A549 (cell line): ENCODE results near the gene PCNX2.

Experiments used
- CHD2 ChIP-seq: fragments of 150-350 bp; IDR thresholded peaks from 2 replicates; pipeline ENCODE4 v1.6.1; 2014; ENCODE audit warnings: low read length; ENCODE audit not compliant: partially characterized antibody
- CTCF ChIP-seq: fragments of >200 bp; sonication (Bioruptor Twin); formaldehyde crosslinking; IDR thresholded peaks from 3 replicates; pipeline ENCODE4 v1.5.1; 2016
- EP300 ChIP-seq, 2 experiments: fragments of >200 bp; sonication (Bioruptor Twin); formaldehyde crosslinking; IDR thresholded peaks; 2 replicates in 1 of 2; 3 replicates in 1 of 2; pipeline ENCODE4 v1.6.1; 2016 to 2017
- ESRRA ChIP-seq: fragments of 150-350 bp; IDR thresholded peaks from 2 replicates; pipeline ENCODE4 v1.6.1; 2014; ENCODE audit warnings: mild to moderate bottlenecking, low read length, borderline replicate concordance
- GATA3 ChIP-seq: IDR thresholded peaks from 2 replicates; pipeline ENCODE4 v1.6.1; 2012; ENCODE audit warnings: borderline replicate concordance
- HOXB13 ChIP-seq: fragments of 250-450 bp; sonication (Bioruptor Pico); IDR thresholded peaks from 2 replicates; pipeline ENCODE4 v1.5.0; 2020; ENCODE audit warnings: low read depth, mild to moderate bottlenecking, moderate library complexity
- NPAS2 ChIP-seq: fragments of 250-450 bp; sonication (Bioruptor Pico); IDR thresholded peaks from 2 replicates; pipeline ENCODE4 v1.8.0; 2022; ENCODE audit warnings: mild to moderate bottlenecking, moderate library complexity, borderline replicate concordance
- POLR2A ChIP-seq: IDR thresholded peaks from 2 replicates; pipeline ENCODE4 v1.6.1; 2012; ENCODE audit warnings: mild to moderate bottlenecking, low read length
- POLR2AphosphoS2 ChIP-seq: conservative IDR thresholded peaks from 2 replicates; pipeline ENCODE4 v1.6.1; 2012; ENCODE audit warnings: low read length, improper control_type of control experiment, inconsistent platforms
- RAD21 ChIP-seq, 2 experiments: fragments of >200 bp in 1 of 2; sonication (Bioruptor Twin) in 1 of 2; formaldehyde crosslinking in 1 of 2; IDR thresholded peaks in 1 of 2; conservative IDR thresholded peaks in 1 of 2; 2 replicates in 1 of 2; 3 replicates in 1 of 2; pipeline ENCODE4 v1.6.1; 2012 to 2018; ENCODE audit warnings: inconsistent platforms in 1 of 2
- SMC3 ChIP-seq: fragments of >200 bp; sonication (Bioruptor Twin); formaldehyde crosslinking; IDR thresholded peaks from 3 replicates; pipeline ENCODE4 v1.6.1; 2018; ENCODE audit warnings: inconsistent platforms
- USF2 ChIP-seq: fragments of 450-650 bp; IDR thresholded peaks from 2 replicates; pipeline ENCODE4 v1.6.1; 2014; ENCODE audit warnings: antibody characterized with exemption

DNA sequence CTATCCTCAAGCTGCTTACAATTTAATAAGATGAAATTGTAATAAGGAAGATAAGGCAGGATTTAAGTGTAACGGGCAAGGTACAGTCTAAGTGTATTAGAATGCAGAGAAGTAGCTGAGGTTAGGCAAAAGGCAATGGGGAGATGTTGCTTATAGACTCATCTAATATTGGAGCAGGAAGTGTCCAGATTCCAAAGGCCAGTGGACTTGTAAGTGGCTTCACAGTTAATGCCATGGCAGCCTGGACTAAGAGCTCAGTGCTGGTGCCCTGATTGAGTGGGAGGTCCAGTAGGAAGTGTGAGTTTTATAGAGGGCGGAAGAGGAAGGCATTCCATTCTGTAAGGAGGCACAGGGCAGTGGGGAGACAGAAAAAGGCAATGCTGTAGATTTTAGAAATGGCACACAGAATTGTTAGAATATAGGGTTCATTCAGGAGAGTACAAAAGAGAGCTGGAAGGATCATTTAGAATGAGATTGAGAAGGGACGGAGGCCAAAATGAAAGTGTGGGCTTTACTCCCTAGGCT, 44.6 kb upstream of the PCNX2 start:
- TF ChIP-seq EP300 (IDR thresholded peaks at IDR 0.05) = no peak
- no peak for TF ChIP-seq CTCF
- no peak for TF ChIP-seq NPAS2 (CRISPR knock-in tag)
- TF ChIP-seq POLR2A = no peak
- TF ChIP-seq SMC3 = no peak
- TF ChIP-seq RAD21 (conservative IDR thresholded peaks at IDR 0.05 in 1 of 2, IDR thresholded peaks at IDR 0.05 in 1 of 2) = no peak
- no peak for TF ChIP-seq ESRRA
- TF ChIP-seq CHD2 = no peak
- TF ChIP-seq POLR2AphosphoS2 = no peak
- TF ChIP-seq HOXB13 (CRISPR knock-in tag) = no peak
- TF ChIP-seq GATA3 = no peak
- TF ChIP-seq USF2 = no peak
